HCEC 1CT (cell line): ENCODE data around the gene STX16.

Experiments used
- DNase-seq: peaks from one replicate; pipeline ENCODE4 v3.0.0-alpha.2; 2017

Gene STX16

DNA sequence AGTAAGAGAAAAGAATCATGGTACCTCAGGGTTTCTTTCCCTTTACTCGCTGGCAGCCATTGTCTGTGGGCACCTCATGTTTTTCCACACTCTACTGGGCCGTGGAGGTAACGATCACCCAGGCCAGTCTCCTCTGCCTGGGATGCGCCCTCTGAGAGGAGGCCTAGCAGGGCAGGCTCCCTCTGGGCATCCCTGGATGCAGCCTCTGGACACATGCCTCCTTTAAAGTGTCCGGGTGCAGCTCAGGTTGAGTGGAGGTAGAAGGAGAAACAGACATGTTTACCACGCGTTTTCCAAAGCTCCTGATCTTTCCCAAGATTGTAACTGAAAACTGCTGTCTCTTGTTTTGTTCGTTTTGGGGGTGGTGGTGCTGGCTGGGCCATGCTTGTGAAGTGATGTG is 27.7 kb downstream of the STX16 start:
- DNase-seq, result no peak

GRCh38 chr20:58682656-58683531 is 31.8 kb downstream of the STX16 start:
- no peak for DNase-seq

DNA sequence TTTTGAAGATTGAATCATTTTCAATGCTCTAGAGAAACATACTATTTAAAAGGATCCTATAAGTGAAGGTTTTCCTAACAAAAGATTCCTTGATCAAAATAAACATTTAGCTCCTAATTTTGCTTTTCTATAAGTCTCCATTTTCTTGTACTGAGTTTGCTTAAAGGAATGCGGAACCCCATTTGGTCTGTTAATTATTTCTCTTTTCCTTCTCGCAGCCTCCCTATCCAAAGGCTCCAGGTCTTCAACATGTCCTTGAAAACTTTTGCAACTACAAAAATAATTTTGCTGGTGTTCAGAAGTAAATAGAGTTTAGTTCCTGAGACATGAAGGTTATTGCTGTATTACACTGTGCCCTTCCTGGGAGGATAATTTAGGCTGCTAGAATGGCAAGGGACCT is 33.2 kb downstream of the STX16 start:
- no peak for DNase-seq

DNA sequence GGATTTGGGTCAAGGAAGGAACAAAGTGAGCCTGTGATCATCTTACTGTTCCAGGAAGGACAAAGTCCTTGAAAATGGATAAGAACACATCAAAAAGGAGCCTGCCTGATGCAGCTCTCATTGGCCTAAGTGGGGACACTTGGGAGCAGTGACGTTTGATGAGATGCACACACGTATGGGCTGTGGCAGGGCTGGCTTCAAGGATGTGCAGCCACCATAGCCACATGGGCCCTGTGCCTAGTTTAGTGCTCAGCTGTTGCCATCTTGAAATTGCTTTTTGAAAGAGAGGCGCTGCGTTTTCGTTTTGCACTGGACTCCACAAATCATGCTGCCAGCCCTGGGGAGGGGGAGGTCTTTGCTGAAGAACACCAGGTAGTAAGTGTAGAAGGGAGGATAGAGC is 34.9 kb downstream of the STX16 start:
- DNase-seq, result no peak

GRCh38 chr20:58688414-58688813 is 37.3 kb downstream of the STX16 start:
- no peak for DNase-seq

GRCh38 chr20:58688840-58689239 is 37.8 kb downstream of the STX16 start:
- no peak for DNase-seq

GRCh38 chr20:58690396-58691135 is 39.5 kb downstream of the STX16 start:
- peak; percentile 44 for DNase-seq

GRCh38 chr20:58691773-58692578 is 40.9 kb downstream of the STX16 start:
- peak; percentile 50 for DNase-seq

DNA sequence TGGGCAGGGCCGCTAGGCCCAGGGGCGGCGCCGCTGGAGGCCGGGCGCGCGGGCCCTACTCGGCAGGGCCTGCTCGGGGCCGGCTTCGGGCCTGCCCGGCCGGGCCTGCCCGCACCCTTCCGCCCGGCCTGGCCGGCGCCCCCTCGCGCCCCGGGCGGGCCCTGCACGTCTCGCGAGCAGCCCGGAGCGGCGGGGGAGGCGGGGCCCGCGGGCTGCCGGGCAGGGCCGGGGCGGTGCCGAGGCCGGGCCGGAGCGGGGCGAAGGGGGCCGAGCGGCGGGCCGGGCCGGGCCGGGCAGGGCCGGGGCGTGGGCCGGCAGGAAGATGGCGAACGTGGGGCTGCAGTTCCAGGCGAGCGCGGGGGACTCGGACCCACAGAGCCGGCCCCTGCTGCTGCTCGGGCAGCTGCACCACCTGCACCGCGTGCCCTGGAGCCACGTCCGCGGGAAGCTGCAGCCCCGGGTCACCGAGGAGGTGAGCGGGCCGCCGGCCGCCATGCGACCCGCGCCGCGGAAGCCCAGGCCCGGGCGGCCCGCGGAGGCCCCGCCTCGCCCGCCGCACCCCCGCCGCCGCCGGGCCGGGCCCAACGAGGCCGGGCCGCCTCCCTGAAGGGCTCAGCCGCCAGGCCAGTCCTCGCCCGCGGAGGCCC is 41.6 kb downstream of the STX16 start, which contains the start of gene NPEPL1:
Gene NPEPL1, plus strand, starts transcription at position 222 of the 647 bp plus-strand sequence. Its CDS starts 101 bp downstream, at position 323.
- DNase-seq, result peak; percentile 77

DNA sequence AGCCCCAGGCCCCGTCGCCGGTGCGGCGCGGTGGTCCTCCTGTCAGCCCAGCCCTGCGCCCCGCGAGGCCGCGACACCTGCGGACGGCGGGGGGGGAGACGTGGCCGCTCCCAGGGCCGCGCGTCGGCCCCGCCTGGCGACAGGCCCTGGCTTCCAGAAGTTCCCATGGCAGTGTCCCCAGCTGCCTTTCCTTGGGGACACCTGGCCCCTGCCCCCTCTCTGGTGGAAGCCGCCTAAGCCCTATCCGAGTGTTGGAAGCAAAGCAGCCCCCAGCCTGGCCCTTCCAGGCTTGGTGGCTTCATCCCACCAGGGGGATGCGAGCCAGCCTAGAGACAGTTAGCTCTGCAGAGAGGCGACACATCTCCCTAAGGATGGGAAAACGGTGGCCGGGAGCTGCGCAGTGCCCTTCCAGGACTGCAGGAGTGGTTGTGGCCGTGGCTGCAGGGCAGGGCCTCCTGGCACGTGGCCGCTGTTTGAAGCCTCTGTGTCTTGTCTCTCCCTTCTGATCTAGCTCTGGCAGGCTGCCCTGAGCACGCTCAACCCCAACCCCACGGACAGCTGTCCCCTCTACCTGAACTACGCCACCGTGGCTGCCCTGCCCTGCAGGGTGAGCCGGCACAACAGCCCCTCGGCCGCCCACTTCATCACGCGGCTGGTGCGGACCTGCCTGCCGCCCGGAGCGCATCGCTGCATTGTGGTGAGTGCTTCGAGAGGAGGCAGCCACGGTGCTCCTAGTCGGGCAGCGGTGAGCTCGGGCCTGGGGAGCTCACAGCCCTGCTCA is 42.3 kb downstream of the STX16 start:
- DNase-seq, result no peak

DNA sequence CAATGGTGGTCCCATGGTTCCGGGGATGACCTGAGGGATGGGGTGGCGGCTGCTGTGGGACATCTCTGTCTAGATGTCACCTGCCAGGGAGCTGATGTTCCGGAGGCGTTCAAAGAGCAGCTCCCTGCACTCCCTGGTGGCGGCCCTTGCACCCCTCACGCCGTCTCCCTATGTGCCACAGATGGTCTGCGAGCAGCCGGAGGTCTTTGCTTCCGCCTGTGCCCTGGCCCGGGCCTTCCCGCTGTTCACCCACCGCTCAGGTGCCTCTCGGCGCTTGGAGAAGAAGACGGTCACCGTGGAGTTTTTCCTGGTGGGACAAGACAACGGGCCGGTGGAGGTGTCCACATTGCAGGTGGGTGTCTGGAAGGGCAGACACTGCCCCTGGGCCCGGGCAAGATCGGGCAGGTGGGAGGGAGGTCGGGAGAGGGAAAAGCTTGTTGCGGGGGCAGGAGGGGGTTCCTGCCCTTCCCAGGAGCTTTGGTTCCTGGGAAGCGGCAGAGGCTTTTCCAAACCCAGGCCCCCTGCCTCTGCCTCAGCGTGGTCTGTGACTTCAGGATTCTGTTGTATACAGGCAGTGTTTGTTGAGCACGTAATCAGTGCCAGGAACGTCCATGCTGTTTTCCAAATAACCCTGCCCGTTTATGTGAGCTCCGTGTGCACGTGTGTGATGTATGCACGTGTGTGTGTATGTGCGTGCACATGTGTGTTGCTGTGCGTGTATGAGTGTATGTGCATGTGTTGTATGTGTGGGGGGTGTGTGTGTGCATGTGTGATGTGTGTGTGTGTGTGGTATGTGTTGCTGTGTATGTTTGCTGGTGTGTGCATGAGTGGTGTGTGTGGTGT is 43.4 kb downstream of the STX16 start:
- DNase-seq, result no peak

DNA sequence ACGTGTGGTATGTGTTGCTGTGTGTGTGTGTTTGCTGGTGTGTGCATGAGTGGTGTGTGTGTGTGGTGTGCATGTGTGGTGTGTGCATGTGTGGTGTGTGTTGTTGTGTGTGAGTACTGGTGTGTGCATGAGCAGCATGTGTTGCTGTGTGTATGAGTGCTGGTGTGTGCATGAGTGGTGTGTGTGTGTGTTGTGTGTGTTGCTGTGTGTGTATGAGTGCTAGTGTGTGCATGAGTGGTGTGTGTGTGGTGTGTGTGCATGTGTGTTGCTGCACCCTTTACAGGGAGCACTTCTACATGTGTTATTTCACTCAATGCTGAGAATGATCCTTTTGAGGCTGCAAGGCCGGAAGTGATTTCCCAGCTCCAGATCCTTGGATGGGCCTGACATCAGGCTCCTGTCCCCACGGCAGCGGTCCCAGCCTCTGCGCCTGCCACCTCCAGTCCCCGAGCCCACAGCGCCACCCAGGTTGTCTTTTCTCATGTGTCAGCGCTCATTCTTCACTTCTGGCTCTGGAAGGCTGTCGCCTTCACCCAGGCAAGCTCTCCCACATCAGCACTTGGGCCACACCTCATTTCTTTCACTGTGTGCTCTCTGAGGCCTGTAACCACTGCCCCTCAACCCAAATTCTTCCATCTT is 44.1 kb downstream of the STX16 start:
- DNase-seq, result no peak

GRCh38 chr20:58695895-58696375 is 44.9 kb downstream of the STX16 start:
- DNase-seq, result no peak

GRCh38 chr20:58696411-58696961 is 45.4 kb downstream of the STX16 start:
- DNase-seq, result no peak

DNA sequence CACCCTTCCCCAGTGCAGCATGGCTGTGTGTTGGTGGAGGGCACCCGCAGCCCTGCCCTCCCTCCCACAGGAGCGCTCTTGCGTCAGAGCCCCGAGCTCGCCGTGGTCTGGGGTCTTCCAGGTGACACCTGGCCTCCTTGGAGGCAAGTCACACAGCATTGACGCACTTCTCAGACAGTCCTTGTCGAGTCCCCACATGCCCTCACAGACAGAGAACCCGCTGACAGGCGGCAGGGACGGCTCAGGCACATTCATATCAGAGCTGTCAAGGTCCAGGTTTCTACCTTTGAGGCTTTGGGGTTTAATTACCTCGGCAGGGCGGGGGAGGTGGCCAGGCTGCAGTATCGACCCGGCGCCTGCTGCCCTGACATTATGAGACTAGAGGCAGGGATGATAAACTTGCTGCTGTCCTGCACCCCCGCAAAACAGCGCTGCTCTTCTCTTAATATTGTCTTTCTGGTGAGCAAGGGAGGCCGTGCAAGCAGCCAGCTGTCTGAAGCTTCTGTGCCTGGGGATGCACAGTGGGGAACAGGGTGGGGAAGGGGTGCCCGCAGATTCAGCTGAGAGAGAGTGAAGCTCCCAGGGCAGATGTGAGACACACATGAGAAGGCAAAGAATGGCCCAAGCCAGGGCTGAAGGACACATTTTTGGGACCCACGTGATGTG is 46.3 kb downstream of the STX16 start:
- DNase-seq, result no peak

DNA sequence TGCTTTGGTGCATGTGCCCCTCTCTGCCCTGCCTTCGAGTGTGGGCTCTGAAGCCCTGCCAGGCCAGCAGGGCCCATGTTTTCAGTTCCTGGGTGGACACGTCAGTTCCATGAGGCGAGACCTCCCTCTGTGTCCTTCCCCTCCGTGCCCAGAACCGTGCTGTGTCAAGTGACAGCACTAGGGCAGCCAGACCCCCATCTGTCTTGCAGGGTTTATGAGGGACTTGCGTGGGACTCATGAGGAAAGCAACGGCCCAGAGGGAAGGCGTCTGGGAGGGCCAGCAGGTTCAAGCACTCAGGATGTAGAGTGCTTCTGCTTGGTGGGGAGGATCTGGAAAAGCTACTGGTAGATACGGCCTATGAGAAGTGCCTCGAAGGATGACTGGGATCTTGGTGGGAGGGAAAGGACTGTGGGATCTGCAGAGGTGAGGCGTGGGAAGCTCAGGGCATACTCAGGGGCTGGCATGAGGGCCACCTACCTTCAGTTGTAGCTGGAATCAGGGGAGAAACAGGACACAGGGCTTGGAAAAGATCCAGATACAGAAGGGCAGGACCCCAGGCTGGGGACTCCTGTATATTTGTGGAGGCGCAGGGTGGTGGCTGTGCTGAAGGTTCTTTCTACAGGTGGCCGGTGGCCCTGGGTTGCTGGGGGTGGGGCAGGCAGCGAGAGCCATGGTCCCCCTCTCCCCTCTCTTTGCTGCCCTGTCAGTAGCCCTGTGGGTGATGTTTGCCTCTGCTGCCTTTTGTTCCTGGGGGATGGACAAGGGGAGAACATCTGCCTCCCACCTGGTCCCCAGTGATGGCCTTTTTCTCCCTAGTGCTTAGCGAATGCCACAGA is 47.0 kb downstream of the STX16 start:
- DNase-seq, result no peak

GRCh38 chr20:58698741-58699622 is 47.9 kb downstream of the STX16 start:
- no peak for DNase-seq
